Hepatocyte (in vitro differentiated cells): ENCODE measurements around the gene IFNL2. TPM values are rescaled to one million over a fixed set of nuclear protein-coding genes. Genes with fewer than 3 reads are reported as not detected.

Experiments used
- DNase-seq: peaks from one replicate; pipeline ENCODE4 v3.0.0-alpha.2; 2016; ENCODE audit warnings: low spot score
- H2AFZ ChIP-seq: fragments of 200-600 bp; sonication (generic); 2 replicates; pipeline ENCODE4 v1.6.0; 2016; ENCODE audit warnings: antibody characterized with exemption, mild to moderate bottlenecking
- H3K27ac ChIP-seq: fragments of 200-600 bp; sonication (generic); 2 replicates; pipeline ENCODE4 v1.5.1; 2016; ENCODE audit warnings: mild to moderate bottlenecking
- H3K27me3 ChIP-seq: fragments of 200-600 bp; sonication (generic); 2 replicates; pipeline ENCODE4 v1.6.1; 2016
- H3K36me3 ChIP-seq: fragments of 200-600 bp; sonication (generic); replicated peaks from 2 replicates; pipeline ENCODE4 v1.5.1; 2016; ENCODE audit warnings: low read depth; ENCODE audit not compliant: insufficient read depth
- H3K4me1 ChIP-seq: fragments of 200-600 bp; sonication (generic); 2 replicates; pipeline ENCODE4 v1.5.1; 2016; ENCODE audit warnings: mild to moderate bottlenecking, moderate library complexity; ENCODE audit not compliant: insufficient read depth
- H3K4me2 ChIP-seq: fragments of 200-600 bp; sonication (generic); 2 replicates; pipeline ENCODE4 v1.6.0; 2016
- H3K4me3 ChIP-seq: fragments of 200-600 bp; sonication (generic); 2 replicates; pipeline ENCODE4 v1.5.1; 2016; ENCODE audit warnings: mild to moderate bottlenecking
- H3K79me2 ChIP-seq: fragments of 200-600 bp; sonication (generic); 2 replicates; pipeline ENCODE4 v1.6.0; 2017; ENCODE audit warnings: mild to moderate bottlenecking
- H3K9me2 ChIP-seq: fragments of 200-600 bp; sonication (generic); replicated peaks from 2 replicates; pipeline ENCODE4 v1.6.0; 2017; ENCODE audit warnings: mild to moderate bottlenecking; ENCODE audit not compliant: insufficient read depth
- H3K9me3 ChIP-seq: fragments of 200-600 bp; sonication (generic); 2 replicates; pipeline ENCODE4 v1.5.1; 2016; ENCODE audit warnings: low read depth, mild to moderate bottlenecking
- H4K20me1 ChIP-seq: fragments of 200-600 bp; sonication (generic); 2 replicates; pipeline ENCODE4 v1.6.0; 2016; ENCODE audit warnings: mild to moderate bottlenecking; ENCODE audit not compliant: insufficient read depth, poor library complexity, severe bottlenecking
- CTCF ChIP-seq: fragments of 200-600 bp; sonication (generic); IDR thresholded peaks from 2 replicates; pipeline ENCODE4 v1.5.1; 2016; ENCODE audit warnings: antibody characterized with exemption, mild to moderate bottlenecking; ENCODE audit not compliant: poor library complexity
- EZH2 ChIP-seq: fragments of 200-600 bp; sonication (generic); IDR thresholded peaks from 2 replicates; pipeline ENCODE4 v1.6.1; 2016; ENCODE audit warnings: antibody characterized with exemption, mild to moderate bottlenecking, borderline replicate concordance
- EZH2phosphoT487 ChIP-seq: fragments of 200-600 bp; sonication (generic); IDR thresholded peaks from one replicate; pipeline ENCODE4 v1.6.1; 2018; ENCODE audit warnings: antibody characterized with exemption, mild to moderate bottlenecking, low read depth, moderate library complexity; ENCODE audit not compliant: unreplicated experiment, severe bottlenecking
- WGBS: methylation state at CpG from one replicate; pipeline ENCODE4 v1.1.6; 2016; ENCODE audit warnings: low lambda C conversion rate; ENCODE audit errors: missing lambda C conversion rate; 5-methylcytosine and 5-hydroxymethylcytosine counted together
- polyA plus RNA-seq: library from polyadenylated mRNA; unstranded; fragments of >200 nt; fragmentation: Nextera tagmentation; extraction: Ambion mirVana; gene quantifications from 2 replicates; pipeline ENCODE4 v1.2.1, GENCODE V29; 2016
- total RNA-seq: library from RNA; depleted of rRNA; stranded (reverse); fragments of >200 nt; gene quantifications from 2 replicates; pipeline ENCODE4 v1.2.3, GENCODE V29; 2014

The IFNL2 gene
- total and polyA plus RNA-seq, 2 experiments from 2014 or later = not detected

GRCh38 chr19:39277598-39277997 is 9.4 kb downstream of the IFNL2 start:
- no peaks in the 10 kb centered on the region for H3K9me2 ChIP-seq
- TF ChIP-seq EZH2 = no peak
- TF ChIP-seq CTCF = no peak
- no peak for TF ChIP-seq EZH2phosphoT487
- peak; percentile 68 for DNase-seq
- WGBS = 65% methylated on average over 7 of the region's 7 CpGs
- no peak overlapping the region for H2AFZ ChIP-seq
- no peaks in the 10 kb centered on the region for H4K20me1 ChIP-seq
- H3K27me3 ChIP-seq = no peaks in the 10 kb centered on the region
- H3K36me3 ChIP-seq = no peaks in the 10 kb centered on the region
- H3K4me2 ChIP-seq = peak overlapping the region; percentile 44
- H3K4me3 ChIP-seq = no peak overlapping the region
- no peaks in the 10 kb centered on the region for H3K4me1 ChIP-seq
- no peaks in the 10 kb centered on the region for H3K9me3 ChIP-seq
- H3K27ac ChIP-seq = peak overlapping the region; percentile 46
- H3K79me2 ChIP-seq = no peaks in the 10 kb centered on the region

GRCh38 chr19:39282021-39282420 is 13.8 kb downstream of the IFNL2 start:
- Histone ChIP-seq H3K4me3 (no peak overlapping the region), H3K27me3 (peaks cover 2% of the 10 kb centered on the region), H2AFZ (no peak overlapping the region), H3K79me2 (no peaks in the 10 kb centered on the region), H3K4me1 (no peaks in the 10 kb centered on the region), H3K27ac (no peak overlapping the region), H3K9me2 (no peaks in the 10 kb centered on the region), H3K36me3 (no peaks in the 10 kb centered on the region), H3K9me3 (no peaks in the 10 kb centered on the region), H4K20me1 (no peaks in the 10 kb centered on the region), H3K4me2 (no peak overlapping the region)
- no peak for DNase-seq
- no peak for TF ChIP-seq EZH2phosphoT487
- no peak for TF ChIP-seq CTCF
- TF ChIP-seq EZH2 = no peak
- WGBS = 76% methylated on average over 1 of the region's 1 CpG

- DNase-seq = no peak
- H3K36me3 ChIP-seq = no peaks in the 10 kb centered on the region
- H3K79me2 ChIP-seq = no peaks in the 10 kb centered on the region
- no peak overlapping the region for H3K4me3 ChIP-seq
- WGBS = 95% methylated on average over 1 of the region's 1 CpG
- peaks cover 4% of the 10 kb centered on the region for H3K27me3 ChIP-seq
- no peak overlapping the region for H3K4me2 ChIP-seq
- H3K9me2 ChIP-seq = no peaks in the 10 kb centered on the region
- no peaks in the 10 kb centered on the region for H4K20me1 ChIP-seq
- no peak overlapping the region for H2AFZ ChIP-seq
- H3K27ac ChIP-seq = no peak overlapping the region
- TF ChIP-seq EZH2phosphoT487 (no peak), CTCF (no peak), EZH2 (no peak)
- no peaks in the 10 kb centered on the region for H3K4me1 ChIP-seq
- H3K9me3 ChIP-seq = no peaks in the 10 kb centered on the region
Measured at GRCh38 chr19:39284032-39284431, 15.8 kb downstream of the IFNL2 start.

- Histone ChIP-seq H3K4me1 (no peaks in the 10 kb centered on the region), H3K9me3 (no peaks in the 10 kb centered on the region), H3K4me3 (no peak overlapping the region), H3K4me2 (no peak overlapping the region), H2AFZ (no peak overlapping the region), H3K27ac (no peak overlapping the region), H3K36me3 (no peaks in the 10 kb centered on the region), H3K9me2 (no peaks in the 10 kb centered on the region), H3K27me3 (peaks cover 16% of the 10 kb centered on the region), H3K79me2 (no peaks in the 10 kb centered on the region), H4K20me1 (no peaks in the 10 kb centered on the region)
- 73% methylated on average over 4 of the region's 4 CpGs for WGBS
- TF ChIP-seq CTCF (no peak), EZH2 (no peak), EZH2phosphoT487 (no peak)
- DNase-seq = no peak
Measured at GRCh38 chr19:39293394-39293793, 25.2 kb downstream of the IFNL2 start.
